Ascending aorta (tissue), 2 donors: ENCODE results near the gene TTC8. TPM values are rescaled to one million over a fixed set of nuclear protein-coding genes. Genes with fewer than 3 reads are reported as not detected.

ENCODE experiments used
- DNase-seq, 2 donors: peaks; one replicate each; pipeline ENCODE4 v3.0.0-alpha.2; 2019; ENCODE audit warnings: low spot score in 2 of 2
- H3K27ac ChIP-seq, 2 donors: fragments of 200-600 bp; sonication (generic); one replicate each; pipeline ENCODE4 v1.5.1; 2016 to 2017; ENCODE audit warnings: mild to moderate bottlenecking in 1 of 2
- H3K27me3 ChIP-seq: fragments of 200-600 bp; sonication (generic); one replicate; pipeline ENCODE4 v1.5.1; 2017
- H3K36me3 ChIP-seq, 2 donors: fragments of 200-600 bp; sonication (generic); one replicate each; pipeline ENCODE4 v1.5.1; 2016
- H3K4me1 ChIP-seq, 2 donors: fragments of 200-600 bp; sonication (generic); one replicate each; pipeline ENCODE4 v1.5.1; 2016 to 2017; ENCODE audit warnings: mild to moderate bottlenecking in 1 of 2
- H3K4me3 ChIP-seq, 2 donors: fragments of 200-600 bp; sonication (generic); one replicate each; pipeline ENCODE4 v1.5.1; 2016 to 2017; ENCODE audit warnings: mild to moderate bottlenecking in 1 of 2
- H3K9me3 ChIP-seq, 2 donors: fragments of 200-600 bp; sonication (generic); one replicate each; pipeline ENCODE4 v1.5.1; 2016
- CTCF ChIP-seq, 3 experiments: fragments of 200-600 bp in 2 of 3; fragments of 450-650 bp in 1 of 3; sonication (generic) in 2 of 3; IDR thresholded peaks; one replicate each; pipeline ENCODE4 v1.5.1; 2016 to 2019; ENCODE audit warnings: antibody characterized with exemption in 3 of 3, mild to moderate bottlenecking in 1 of 3, moderate library complexity in 1 of 3
- intact Hi-C: fragments of 100-400 bp; cut with DNase I; formaldehyde crosslinking; loops from one replicate; pipeline ENCODE4 v1.15.1; 2023
- total RNA-seq: library from RNA; depleted of rRNA; stranded (reverse); fragments of >200 nt; gene quantifications from one replicate; pipeline ENCODE4 v1.1.0, GENCODE V29; 2016

TTC8 gene
- total RNA-seq, 1 donor from 2014 or later: 24.4 TPM

GRCh38 chr14:88882236-88882635, 57.8 kb downstream of the TTC8 start:
- Histone ChIP-seq H3K9me3 (no peaks in the 10 kb centered on the region), H3K4me3 (no peak overlapping the region), H3K27me3 (no peaks in the 10 kb centered on the region), H3K36me3 (peaks cover 5 to 11% of the 10 kb centered on the region in 2 donors), H3K27ac (no peak overlapping the region), H3K4me1 (no peaks in the 10 kb centered on the region)
- intact Hi-C loops: no loop called here
- no peak for DNase-seq
- TF ChIP-seq CTCF (IDR thresholded peaks at IDR 0.05): no peak

- Histone ChIP-seq H3K9me3 (no peaks in the 10 kb centered on the region), H3K4me1 (no peaks in the 10 kb centered on the region), H3K27me3 (no peaks in the 10 kb centered on the region), H3K4me3 (no peak overlapping the region), H3K36me3 (no peaks in the 10 kb centered on the region), H3K27ac (no peak overlapping the region)
- no peak for DNase-seq
- intact Hi-C loops: no loop called here
- no peak for TF ChIP-seq CTCF (IDR thresholded peaks at IDR 0.05)
Observed at GRCh38 chr14:88895116-88895515, 70.7 kb downstream of the TTC8 start.

GRCh38 chr14:88901189-88901588, 76.7 kb downstream of the TTC8 start:
- intact Hi-C loops: no loop called here
- Histone ChIP-seq H3K27ac (no peak overlapping the region), H3K27me3 (no peaks in the 10 kb centered on the region), H3K9me3 (no peaks in the 10 kb centered on the region), H3K4me1 (no peaks in the 10 kb centered on the region), H3K36me3 (no peaks in the 10 kb centered on the region), H3K4me3 (no peak overlapping the region)
- TF ChIP-seq CTCF (IDR thresholded peaks at IDR 0.05): no peak
- no peak for DNase-seq

- H3K27me3 ChIP-seq: no peaks in the 10 kb centered on the region
- TF ChIP-seq CTCF (IDR thresholded peaks at IDR 0.05): no peak
- H3K4me1 ChIP-seq: no peaks in the 10 kb centered on the region
- DNase-seq: no peak
- no peaks in the 10 kb centered on the region for H3K36me3 ChIP-seq
- no peaks in the 10 kb centered on the region for H3K9me3 ChIP-seq
- no peak overlapping the region for H3K4me3 ChIP-seq
- intact Hi-C loops: no loop called here
- no peak overlapping the region for H3K27ac ChIP-seq
Observed at GRCh38 chr14:88901991-88902390, 77.5 kb downstream of the TTC8 start.

GRCh38 chr14:88902850-88903249, 78.4 kb downstream of the TTC8 start:
- intact Hi-C loops: no loop called here
- no peak for DNase-seq
- no peaks in the 10 kb centered on the region for H3K27me3 ChIP-seq
- H3K27ac ChIP-seq: no peak overlapping the region
- no peaks in the 10 kb centered on the region for H3K9me3 ChIP-seq
- no peak for TF ChIP-seq CTCF (IDR thresholded peaks at IDR 0.05)
- H3K36me3 ChIP-seq: no peaks in the 10 kb centered on the region
- H3K4me1 ChIP-seq: no peaks in the 10 kb centered on the region
- H3K4me3 ChIP-seq: no peak overlapping the region

GRCh38 chr14:88904206-88904647, 79.8 kb downstream of the TTC8 start:
- Histone ChIP-seq H3K36me3 (no peaks in the 10 kb centered on the region), H3K4me1 (no peaks in the 10 kb centered on the region)
- intact Hi-C loops: no loop called here

More at GRCh38 chr14:88904206-88904647, 79.8 kb downstream of the TTC8 start:
- DNase-seq: no peak
- TF ChIP-seq CTCF (IDR thresholded peaks at IDR 0.05): no peak
- Histone ChIP-seq H3K4me3 (no peak overlapping the region), H3K27me3 (no peaks in the 10 kb centered on the region), H3K27ac (no peak overlapping the region), H3K9me3 (no peaks in the 10 kb centered on the region)
